ENCODE results near the gene C3orf20. TPM values are rescaled to one million over a fixed set of nuclear protein-coding genes. Genes with fewer than 3 reads are reported as not detected.

C3orf20 gene
- total RNA-seq, 1 experiment from 2014 or later, result 0.28 TPM

- Mint-ChIP-seq H3K27me3 (ENCODE audit: unreplicated experiment) (peaks cover 45% of the 10 kb centered on the region), H3K27ac (ENCODE audit: unreplicated experiment) (no peak overlapping the region), H3K4me3 (ENCODE audit: low read depth, unreplicated experiment) (no peak overlapping the region), H3K4me1 (ENCODE audit: low read depth, unreplicated experiment) (no peaks in the 10 kb centered on the region), H3K9me3 (ENCODE audit: low read depth, unreplicated experiment) (no peaks in the 10 kb centered on the region), H3K36me3 (ENCODE audit: insufficient read depth, unreplicated experiment) (no peaks in the 10 kb centered on the region)
- no peak for TF ChIP-seq CTCF (IDR thresholded peaks at IDR 0.05; ENCODE audit: unreplicated experiment)
- CTCF ChIA-PET, result no interaction called here
- intact Hi-C loops (cut with micrococcal nuclease; ENCODE audit: unreplicated experiment), result no loop called here
- no peak for DNase-seq
- no TSS peak for BruUV-seq (replicated peaks)
Measured at GRCh38 chr3:14630404-14631100, 44.4 kb upstream of the C3orf20 start.

GRCh38 chr3:14631101-14631497 is 43.8 kb upstream of the C3orf20 start:
- no TSS peak for BruUV-seq (replicated peaks)
- Mint-ChIP-seq H3K9me3 (ENCODE audit: low read depth, unreplicated experiment) (no peaks in the 10 kb centered on the region), H3K27ac (ENCODE audit: unreplicated experiment) (no peak overlapping the region), H3K4me1 (ENCODE audit: low read depth, unreplicated experiment) (no peaks in the 10 kb centered on the region), H3K4me3 (ENCODE audit: low read depth, unreplicated experiment) (no peak overlapping the region), H3K27me3 (ENCODE audit: unreplicated experiment) (peaks cover 40% of the 10 kb centered on the region), H3K36me3 (ENCODE audit: insufficient read depth, unreplicated experiment) (no peaks in the 10 kb centered on the region)
- intact Hi-C loops (cut with micrococcal nuclease; ENCODE audit: unreplicated experiment), result no loop called here
- no peak for DNase-seq
- TF ChIP-seq CTCF (IDR thresholded peaks at IDR 0.05; ENCODE audit: unreplicated experiment), result no peak
- CTCF ChIA-PET, result interaction anchor here (1.0 to 1.2 kb wide), 2 partner anchors 20 to 283 kb away, joined by 3 to 6 read pairs; no protein-coding TSS in a partner anchor

GRCh38 chr3:14631687-14632441 is 43.1 kb upstream of the C3orf20 start:
- H3K27ac Mint-ChIP-seq (ENCODE audit: unreplicated experiment), result no peak overlapping the region
- intact Hi-C loops (cut with micrococcal nuclease; ENCODE audit: unreplicated experiment), result no loop called here

GRCh38 chr3:14632442-14632930 is 42.5 kb upstream of the C3orf20 start:
- intact Hi-C loops (cut with micrococcal nuclease; ENCODE audit: unreplicated experiment), result no loop called here
- BruUV-seq (replicated peaks), result no TSS peak
- no peak for TF ChIP-seq CTCF (IDR thresholded peaks at IDR 0.05; ENCODE audit: unreplicated experiment)
- Mint-ChIP-seq H3K27me3 (ENCODE audit: unreplicated experiment) (peaks cover 45% of the 10 kb centered on the region), H3K4me3 (ENCODE audit: low read depth, unreplicated experiment) (no peak overlapping the region), H3K4me1 (ENCODE audit: low read depth, unreplicated experiment) (no peaks in the 10 kb centered on the region), H3K9me3 (ENCODE audit: low read depth, unreplicated experiment) (no peaks in the 10 kb centered on the region), H3K36me3 (ENCODE audit: insufficient read depth, unreplicated experiment) (no peaks in the 10 kb centered on the region), H3K27ac (ENCODE audit: unreplicated experiment) (no peak overlapping the region)
- DNase-seq, result no peak
- CTCF ChIA-PET, result interaction anchor here (1.2 kb wide), 1 partner anchor 19 kb away, joined by 6 read pairs; no protein-coding TSS in a partner anchor

More at GRCh38 chr3:14631687-14632441, 43.1 kb upstream of the C3orf20 start:
- Mint-ChIP-seq H3K9me3 (ENCODE audit: low read depth, unreplicated experiment) (no peaks in the 10 kb centered on the region), H3K27me3 (ENCODE audit: unreplicated experiment) (peaks cover 45% of the 10 kb centered on the region), H3K4me1 (ENCODE audit: low read depth, unreplicated experiment) (no peaks in the 10 kb centered on the region), H3K4me3 (ENCODE audit: low read depth, unreplicated experiment) (no peak overlapping the region), H3K36me3 (ENCODE audit: insufficient read depth, unreplicated experiment) (no peaks in the 10 kb centered on the region)
- no TSS peak for BruUV-seq (replicated peaks)
- CTCF ChIA-PET, result interaction anchor here (1.0 to 1.2 kb wide), 2 partner anchors 19 to 282 kb away, joined by 3 to 6 read pairs; no protein-coding TSS in a partner anchor
- no peak for DNase-seq
- no peak for TF ChIP-seq CTCF (IDR thresholded peaks at IDR 0.05; ENCODE audit: unreplicated experiment)

All from Calu3 (cell line).